ENCODE results near the gene CSN3. TPM values are rescaled to one million over a fixed set of nuclear protein-coding genes. Genes with fewer than 3 reads are reported as not detected.

The CSN3 gene
- total RNA-seq, 2 donors from 2014 or later = not detected

DNA sequence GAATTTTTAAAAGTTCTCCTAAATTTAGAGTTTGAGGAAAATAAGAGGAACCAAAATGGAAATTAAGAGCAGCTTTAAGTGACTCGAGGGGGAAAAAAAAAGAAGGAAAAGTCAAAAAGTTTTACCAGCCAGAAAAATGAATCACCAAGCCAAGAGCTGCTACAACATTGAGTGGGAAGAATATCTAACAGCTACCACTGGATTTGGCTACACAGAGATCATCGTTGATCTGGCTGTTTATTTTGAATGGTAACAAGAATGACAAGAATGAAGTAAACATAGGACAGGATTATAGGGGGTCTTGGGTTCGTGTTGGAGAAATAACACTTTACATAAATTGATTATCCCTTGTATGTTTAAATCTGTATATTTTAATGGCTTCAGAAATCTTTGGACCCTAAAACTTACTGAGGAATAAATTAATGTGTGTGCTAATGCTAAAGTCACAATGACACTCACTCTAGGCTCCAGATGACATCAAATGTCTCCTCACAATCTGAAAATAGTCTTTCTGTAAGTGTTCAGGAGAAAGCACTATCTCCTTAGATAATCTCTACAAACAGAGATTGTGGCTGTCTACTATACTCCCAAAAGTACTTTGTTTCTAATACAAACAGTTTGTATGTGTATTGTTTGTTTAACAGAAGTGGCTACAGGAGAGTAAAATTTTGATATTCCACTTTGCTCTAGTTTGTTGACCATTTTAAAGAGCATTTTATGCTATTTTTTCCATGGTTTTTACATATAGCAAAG, 3.1 kb upstream of the CSN3 start:
- H3K4me3 ChIP-seq = no peak overlapping the region
- no peaks in the 10 kb centered on the region for H3K9me3 ChIP-seq
- H3K4me1 ChIP-seq (ENCODE audit: control insufficient read depth in 1 of 2, low read depth in 2 of 2) = peaks cover 0 to 28% of the 10 kb centered on the region in 2 donors
- DNase-seq (ENCODE audit: low spot score) (no peak), ATAC-seq (ENCODE audit: insufficient number of reproducible peaks, low FRiP score, low read depth) (no peak)
- no peaks in the 10 kb centered on the region for H3K27me3 ChIP-seq (replicated peaks; ENCODE audit: insufficient read depth)
- TF ChIP-seq, protein P1, sequence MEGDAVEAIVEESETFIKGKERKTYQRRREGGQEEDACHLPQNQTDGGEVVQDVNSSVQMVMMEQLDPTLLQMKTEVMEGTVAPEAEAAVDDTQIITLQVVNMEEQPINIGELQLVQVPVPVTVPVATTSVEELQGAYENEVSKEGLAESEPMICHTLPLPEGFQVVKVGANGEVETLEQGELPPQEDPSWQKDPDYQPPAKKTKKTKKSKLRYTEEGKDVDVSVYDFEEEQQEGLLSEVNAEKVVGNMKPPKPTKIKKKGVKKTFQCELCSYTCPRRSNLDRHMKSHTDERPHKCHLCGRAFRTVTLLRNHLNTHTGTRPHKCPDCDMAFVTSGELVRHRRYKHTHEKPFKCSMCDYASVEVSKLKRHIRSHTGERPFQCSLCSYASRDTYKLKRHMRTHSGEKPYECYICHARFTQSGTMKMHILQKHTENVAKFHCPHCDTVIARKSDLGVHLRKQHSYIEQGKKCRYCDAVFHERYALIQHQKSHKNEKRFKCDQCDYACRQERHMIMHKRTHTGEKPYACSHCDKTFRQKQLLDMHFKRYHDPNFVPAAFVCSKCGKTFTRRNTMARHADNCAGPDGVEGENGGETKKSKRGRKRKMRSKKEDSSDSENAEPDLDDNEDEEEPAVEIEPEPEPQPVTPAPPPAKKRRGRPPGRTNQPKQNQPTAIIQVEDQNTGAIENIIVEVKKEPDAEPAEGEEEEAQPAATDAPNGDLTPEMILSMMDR (IDR thresholded peaks at IDR 0.05) = no peak
- H3K36me3 ChIP-seq = no peaks in the 10 kb centered on the region
- no peak overlapping the region for H3K27ac ChIP-seq

DNA sequence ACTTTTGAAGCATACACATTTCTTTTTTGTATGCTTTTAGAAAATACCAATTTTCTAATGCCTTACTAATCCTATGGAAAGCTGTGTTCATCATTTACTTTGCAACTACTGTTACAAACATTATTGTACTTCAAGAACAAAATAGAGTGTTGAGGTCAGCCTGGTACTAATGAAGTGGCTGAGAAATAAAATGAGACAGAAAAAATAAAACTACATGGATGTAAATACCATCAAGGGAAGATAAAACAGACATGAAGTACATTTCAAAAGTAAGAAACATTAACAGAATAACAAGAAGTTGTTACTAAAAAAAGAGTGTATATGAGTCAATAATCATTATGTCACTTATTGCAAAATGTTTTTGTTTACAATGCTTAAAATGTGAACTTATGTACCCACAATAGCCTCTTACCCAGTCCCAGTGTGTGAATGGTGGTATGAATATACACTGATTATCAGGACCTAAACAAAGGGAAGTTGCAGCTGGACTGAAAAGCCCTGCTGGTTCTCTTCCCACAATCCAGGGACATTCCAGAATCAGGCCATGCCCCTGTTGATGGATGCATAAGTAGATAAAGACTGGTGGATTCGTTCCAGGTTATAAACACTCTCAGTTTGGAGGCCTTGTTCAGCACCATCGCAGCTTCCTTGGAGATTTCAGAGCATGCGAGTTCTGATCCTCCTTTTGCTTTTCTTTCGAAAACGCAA, 2.4 kb upstream of the CSN3 start:
- Histone ChIP-seq H3K4me3 (no peak overlapping the region), H3K9me3 (no peaks in the 10 kb centered on the region), H3K36me3 (no peaks in the 10 kb centered on the region), H3K27me3 (replicated peaks; ENCODE audit: insufficient read depth) (no peaks in the 10 kb centered on the region), H3K4me1 (ENCODE audit: control insufficient read depth in 1 of 2, low read depth in 2 of 2) (peaks cover 0 to 28% of the 10 kb centered on the region in 2 donors), H3K27ac (no peak overlapping the region)
- TF ChIP-seq, protein P1 (IDR thresholded peaks at IDR 0.05) = no peak
- no peak for DNase-seq (ENCODE audit: low spot score)
- ATAC-seq (ENCODE audit: insufficient number of reproducible peaks, low FRiP score, low read depth) = no peak

DNA sequence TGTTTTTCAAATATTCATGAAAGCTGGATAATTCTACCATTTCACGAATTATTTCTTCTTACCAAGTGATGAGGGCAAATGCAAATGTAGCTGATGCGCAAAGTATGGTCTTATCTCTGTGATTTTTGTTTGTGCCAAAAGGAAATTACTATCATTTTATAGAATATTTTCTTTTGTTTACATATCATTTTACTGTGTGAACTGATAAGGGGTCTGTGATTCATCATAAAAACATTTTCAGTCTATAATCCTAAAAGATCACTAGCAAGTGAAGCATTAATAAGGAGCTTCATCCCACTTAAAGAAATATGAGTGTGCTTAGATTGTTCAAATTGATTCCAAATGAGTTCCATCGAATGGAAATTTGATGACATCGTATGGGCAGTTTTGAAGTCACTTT, 694 bp downstream of the CSN3 start:
- peaks cover 0 to 20% of the 10 kb centered on the region in 2 donors for H3K4me1 ChIP-seq (ENCODE audit: control insufficient read depth in 1 of 2, low read depth in 2 of 2)
- no peak for ATAC-seq (ENCODE audit: insufficient number of reproducible peaks, low FRiP score, low read depth)
- no peak for DNase-seq (ENCODE audit: low spot score)
- no peaks in the 10 kb centered on the region for H3K36me3 ChIP-seq
- no peak overlapping the region for H3K27ac ChIP-seq
- H3K9me3 ChIP-seq = no peaks in the 10 kb centered on the region
- H3K4me3 ChIP-seq = no peak overlapping the region
- TF ChIP-seq, protein P1 (IDR thresholded peaks at IDR 0.05) = no peak
- H3K27me3 ChIP-seq (replicated peaks; ENCODE audit: insufficient read depth) = no peaks in the 10 kb centered on the region

DNA sequence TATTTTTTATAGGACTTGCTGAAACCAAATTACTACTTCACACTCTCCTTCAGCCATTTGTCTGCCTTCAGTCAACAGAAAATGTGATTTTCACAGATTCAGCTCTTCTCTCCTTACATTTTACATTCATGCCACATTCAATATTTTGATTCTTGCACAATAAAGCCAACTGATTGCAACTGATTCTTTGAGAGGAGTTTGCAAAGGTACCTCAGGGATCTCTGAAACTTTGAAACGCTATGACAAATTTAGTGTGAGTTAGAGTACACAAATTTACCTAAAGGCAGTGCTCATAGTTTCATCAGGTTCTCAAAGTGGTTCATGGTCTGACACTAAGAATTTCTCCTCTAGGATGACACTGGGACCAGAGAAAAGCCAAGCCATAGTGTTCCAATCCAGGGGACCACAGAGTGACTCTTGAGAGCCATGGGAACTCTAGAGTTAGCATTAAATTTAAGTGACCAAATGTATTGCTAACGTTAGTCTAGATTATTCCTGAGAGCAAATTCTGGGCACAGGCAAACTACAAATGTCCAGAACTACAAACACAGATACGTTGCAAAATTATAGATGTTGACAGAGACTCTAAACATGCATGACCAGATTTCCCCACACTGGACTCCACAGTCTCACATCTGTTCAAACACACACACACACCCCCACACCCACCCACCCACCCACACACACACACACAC, 9.0 kb downstream of the CSN3 start:
- no peaks in the 10 kb centered on the region for H3K9me3 ChIP-seq
- DNase-seq (ENCODE audit: low spot score) = no peak
- H3K4me3 ChIP-seq = no peak overlapping the region
- ATAC-seq (ENCODE audit: insufficient number of reproducible peaks, low FRiP score, low read depth) = no peak
- H3K27me3 ChIP-seq (replicated peaks; ENCODE audit: insufficient read depth) = no peaks in the 10 kb centered on the region
- H3K4me1 ChIP-seq (ENCODE audit: control insufficient read depth in 1 of 2, low read depth in 2 of 2) = no peaks in the 10 kb centered on the region
- no peak overlapping the region for H3K27ac ChIP-seq
- H3K36me3 ChIP-seq = no peaks in the 10 kb centered on the region
- TF ChIP-seq, protein P1 (IDR thresholded peaks at IDR 0.05) = no peak

DNA sequence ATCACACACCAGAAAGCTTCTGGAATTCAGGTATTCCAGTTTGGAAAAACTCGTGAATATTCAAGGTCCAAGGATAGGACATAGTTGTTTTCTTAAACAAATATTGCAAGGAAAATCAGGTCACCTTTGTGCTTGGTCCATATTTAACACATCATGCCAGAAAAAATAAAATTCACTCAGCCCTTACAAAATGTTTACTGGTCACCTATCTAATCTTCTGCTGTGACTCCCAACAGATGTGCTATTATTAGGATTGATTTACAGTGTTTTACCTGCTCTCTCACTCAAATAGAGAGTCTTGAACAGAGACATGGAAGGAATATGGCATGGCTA, 9.5 kb downstream of the CSN3 start:
- TF ChIP-seq, protein P1 (IDR thresholded peaks at IDR 0.05) = no peak
- Histone ChIP-seq H3K27me3 (replicated peaks; ENCODE audit: insufficient read depth) (no peaks in the 10 kb centered on the region), H3K4me1 (ENCODE audit: control insufficient read depth in 1 of 2, low read depth in 2 of 2) (no peaks in the 10 kb centered on the region), H3K27ac (no peak overlapping the region), H3K36me3 (no peaks in the 10 kb centered on the region), H3K9me3 (no peaks in the 10 kb centered on the region), H3K4me3 (no peak overlapping the region)
- ATAC-seq (ENCODE audit: insufficient number of reproducible peaks, low FRiP score, low read depth) (no peak), DNase-seq (ENCODE audit: low spot score) (no peak)
